Hippocampal formation (tissue), 2 donors: ENCODE measurements around the gene VENTX.
"Not testable (repeated sequence)": the region's sequence is repeated elsewhere in the genome, so short reads cannot be mapped to it uniquely, and the experiment has no call there.

ENCODE experiments used
- DNase-seq, 2 donors: peaks; one replicate each; lab custom pipeline; 2025; lab: John Stamatoyannopoulos, UW

VENTX gene

DNA sequence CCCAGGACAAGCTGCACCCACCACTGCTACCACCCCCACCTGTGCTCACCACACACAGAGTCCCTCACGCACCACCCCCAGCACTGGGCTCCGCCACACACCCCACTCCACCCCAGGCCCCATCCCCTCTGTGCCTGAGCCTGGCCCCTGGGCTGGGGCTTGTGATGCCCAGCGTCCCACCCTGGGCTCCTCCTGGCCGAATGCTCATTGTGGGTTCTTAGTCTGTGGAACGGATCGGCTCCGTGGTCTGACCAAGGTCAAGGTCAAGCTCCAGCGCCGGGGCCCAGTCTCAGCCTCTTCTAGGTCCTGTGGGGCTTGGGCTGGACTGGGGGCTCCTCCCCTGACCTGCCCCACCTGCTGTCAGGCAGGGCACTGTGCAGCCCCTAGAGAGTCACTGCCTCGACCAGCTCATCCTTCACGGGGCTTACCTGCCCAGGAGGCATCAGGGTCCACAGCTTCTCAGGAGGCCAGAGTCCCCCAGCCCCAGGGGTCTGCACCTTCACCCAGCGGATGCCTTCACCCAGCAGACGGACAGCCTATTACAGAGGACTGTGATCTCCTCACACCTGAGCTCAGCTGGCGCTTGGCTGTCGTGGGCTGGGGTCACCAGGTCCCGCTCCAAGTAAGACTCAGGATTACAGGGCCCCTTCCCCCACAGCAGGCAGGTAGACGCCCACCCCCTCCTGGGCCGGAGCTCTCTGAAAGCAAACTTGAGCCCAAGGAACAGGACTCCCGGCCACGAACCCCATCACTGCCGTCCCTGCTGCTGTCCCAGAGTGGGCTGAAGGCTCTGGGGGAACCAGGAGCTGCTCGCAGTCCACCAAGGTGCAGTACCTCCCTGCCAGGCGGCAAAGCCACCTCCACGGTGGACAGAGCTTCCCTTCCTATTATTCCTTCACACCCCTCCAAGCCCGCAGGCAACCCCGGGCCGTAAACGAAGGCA lies 22.9 kb upstream of the VENTX start:
- DNase-seq = no peak

DNA sequence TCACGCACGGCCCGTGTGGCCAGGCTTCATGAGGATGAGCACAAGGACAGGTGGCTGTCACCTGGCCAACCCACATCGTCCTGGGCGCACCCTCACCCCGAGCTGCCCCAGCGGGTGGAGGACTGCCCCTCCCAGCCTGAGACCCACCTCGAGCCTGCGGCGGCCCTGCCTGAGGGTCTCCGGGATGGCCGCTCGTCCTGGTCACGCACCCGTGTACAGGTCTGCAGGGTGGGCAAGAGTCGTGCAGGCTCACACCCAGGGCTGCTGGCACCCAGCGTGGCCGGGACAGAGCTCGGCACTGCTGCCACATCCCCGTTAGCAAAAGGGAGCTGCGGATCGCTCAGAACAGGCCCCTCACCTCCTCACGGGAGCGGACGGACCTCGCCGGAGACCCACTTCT lies 22.1 kb upstream of the VENTX start:
- no peak for DNase-seq

DNA sequence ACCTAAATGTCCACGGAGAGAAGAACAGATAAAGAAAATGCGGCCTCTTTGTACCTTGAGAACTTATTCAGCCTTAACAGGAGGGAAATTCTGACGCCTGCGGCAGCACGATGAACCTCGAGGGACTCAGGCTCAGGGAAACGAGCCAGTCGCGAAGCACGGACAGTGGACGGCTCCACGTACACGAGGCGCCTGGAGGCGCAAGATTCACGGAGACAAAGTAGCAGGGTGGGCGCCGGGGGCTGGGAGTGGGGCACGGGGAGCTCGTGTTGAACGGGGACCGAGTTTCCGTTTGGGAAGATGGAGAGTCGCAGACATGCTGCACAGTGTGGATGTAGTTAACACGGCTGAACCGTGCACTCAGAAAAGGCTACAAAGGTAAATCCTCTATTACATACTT lies 20.9 kb upstream of the VENTX start:
- no peak for DNase-seq

DNA sequence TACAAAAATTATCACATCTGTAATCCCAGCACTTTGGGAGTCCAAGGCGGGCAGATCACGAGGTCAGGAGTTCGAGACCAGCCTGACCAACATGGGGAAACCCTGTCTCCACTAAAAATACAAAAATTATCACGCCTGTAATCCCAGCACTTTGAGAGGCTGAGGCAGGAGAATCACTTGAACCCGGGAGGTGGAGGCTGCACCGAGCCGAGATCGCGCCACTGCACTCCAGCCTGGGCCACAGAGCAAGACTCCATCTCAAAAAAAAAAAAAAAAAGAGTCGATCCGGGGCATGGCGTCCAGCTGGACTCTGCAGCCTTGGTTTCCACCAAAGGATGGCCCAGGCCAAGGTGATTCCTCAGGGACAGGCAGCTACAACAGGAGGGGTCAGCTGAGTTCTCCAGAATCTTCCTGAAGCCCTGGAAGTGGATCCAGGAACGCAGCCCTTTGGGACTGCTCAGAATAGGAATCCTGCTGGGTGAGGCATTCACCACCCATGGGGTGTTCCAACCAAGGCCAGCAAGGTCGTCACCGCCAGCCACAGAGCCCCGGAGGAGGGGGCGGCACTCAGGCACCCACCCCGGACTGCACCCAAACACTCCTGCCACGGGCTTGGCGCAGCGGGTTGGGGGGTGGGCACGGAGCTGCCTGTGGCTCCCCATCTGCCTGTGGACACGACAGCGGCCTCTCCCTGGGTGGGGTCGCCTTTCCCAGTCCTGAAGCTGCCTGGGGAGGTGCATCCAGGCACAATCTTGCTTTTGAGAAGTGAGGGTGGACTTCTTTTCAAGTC lies 19.7 kb upstream of the VENTX start:
- DNase-seq = no peak

DNA sequence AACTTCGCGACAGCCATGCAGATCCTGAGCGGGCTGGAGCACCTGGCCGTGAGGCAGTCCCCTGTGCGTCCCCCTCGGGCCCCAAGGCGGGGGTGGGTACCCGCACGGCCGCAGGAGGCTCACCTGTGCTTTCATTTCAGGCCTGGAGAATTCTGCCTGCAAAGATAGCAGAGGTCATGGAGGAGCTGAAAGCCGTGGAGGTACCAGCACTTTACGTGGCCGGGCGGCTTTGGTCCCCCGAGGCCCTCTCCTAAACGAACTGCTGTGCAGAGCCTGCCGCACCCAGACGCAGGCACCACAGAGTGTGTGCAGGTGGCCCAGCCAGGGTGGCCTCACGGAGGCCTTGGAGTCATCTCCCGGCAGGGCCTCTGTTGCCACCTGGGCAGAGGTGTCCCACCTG lies 18.8 kb upstream of the VENTX start:
- no peak for DNase-seq

DNA sequence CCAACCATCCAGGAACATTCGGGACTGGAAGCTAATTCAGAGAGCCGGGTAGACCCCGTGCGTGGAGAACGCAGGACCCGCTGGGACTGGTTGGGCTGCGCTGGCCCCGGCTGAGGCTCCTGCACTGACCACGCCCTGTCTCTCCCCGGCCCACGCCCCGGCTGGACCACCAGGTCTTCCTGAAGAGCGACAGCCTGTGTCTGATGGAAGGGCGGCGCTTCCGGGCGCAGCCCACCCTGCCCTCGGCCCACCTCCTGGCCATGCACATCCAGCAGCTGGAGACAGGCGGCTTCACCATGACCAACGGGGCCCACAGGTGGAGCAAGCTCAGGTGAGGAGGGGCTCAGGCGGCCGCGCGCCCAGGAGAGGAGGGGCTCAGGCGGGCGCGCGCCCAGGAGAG lies 17.9 kb upstream of the VENTX start:
- no peak for DNase-seq

DNA sequence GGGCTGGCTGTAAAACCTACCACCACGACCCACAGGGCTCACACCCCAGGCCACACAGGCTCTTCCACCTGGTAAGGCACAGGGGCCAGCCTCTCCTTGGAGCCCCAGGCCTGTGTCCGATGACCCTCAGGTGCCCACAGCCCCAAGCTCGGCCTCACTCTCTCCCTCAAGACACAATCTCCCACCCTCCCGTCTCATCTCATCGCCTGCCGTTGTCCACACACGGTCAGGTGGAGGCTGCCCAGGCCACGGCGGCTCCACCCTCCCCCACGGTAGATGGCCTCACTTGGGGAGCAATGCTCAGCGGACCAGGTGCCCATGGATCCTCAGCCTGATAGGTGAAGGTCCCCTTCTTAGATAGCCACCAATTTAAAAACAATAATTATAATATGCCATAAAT lies 16.3 kb upstream of the VENTX start:
- no peak for DNase-seq

DNA sequence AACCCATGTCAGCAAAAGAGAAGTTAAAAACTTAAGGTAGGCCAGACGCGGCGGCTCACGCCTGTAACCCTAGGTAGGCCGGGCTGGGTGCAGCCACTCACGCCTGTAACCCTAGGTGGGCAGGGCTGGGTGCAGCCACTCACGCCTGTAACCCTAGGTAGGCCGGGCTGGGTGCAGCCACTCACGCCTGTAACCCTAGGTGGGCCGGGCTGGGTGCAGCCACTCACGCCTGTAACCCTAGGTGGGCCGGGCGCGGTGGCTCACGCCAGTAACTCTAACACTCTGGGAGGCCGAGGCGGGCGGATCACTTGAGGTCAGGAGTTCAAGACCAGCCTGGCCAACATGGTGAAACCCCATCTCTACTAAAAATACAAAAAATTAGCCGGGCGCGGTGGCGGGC lies 15.9 kb upstream of the VENTX start:
- DNase-seq = not testable (repeated sequence)

DNA sequence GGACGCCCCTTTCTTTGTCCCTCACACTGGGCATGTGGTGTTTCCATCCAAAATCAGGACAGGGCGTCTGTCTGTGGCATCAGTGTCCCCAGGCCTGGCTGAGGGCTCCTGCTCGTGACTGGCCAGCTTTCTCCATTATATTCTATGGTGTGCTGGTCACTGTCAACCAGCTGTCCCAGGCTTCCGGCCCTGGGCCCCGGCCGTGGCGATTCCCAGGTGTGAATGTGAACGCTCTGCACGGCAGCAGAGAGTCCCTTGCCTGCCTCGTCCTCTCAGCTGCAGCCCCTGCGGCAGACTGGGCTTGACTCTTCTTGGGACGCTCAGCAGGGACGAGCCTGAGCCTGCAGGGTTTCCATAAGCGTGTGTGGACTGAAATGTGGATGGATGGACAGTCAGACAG lies 13.6 kb upstream of the VENTX start:
- DNase-seq = no peak

DNA sequence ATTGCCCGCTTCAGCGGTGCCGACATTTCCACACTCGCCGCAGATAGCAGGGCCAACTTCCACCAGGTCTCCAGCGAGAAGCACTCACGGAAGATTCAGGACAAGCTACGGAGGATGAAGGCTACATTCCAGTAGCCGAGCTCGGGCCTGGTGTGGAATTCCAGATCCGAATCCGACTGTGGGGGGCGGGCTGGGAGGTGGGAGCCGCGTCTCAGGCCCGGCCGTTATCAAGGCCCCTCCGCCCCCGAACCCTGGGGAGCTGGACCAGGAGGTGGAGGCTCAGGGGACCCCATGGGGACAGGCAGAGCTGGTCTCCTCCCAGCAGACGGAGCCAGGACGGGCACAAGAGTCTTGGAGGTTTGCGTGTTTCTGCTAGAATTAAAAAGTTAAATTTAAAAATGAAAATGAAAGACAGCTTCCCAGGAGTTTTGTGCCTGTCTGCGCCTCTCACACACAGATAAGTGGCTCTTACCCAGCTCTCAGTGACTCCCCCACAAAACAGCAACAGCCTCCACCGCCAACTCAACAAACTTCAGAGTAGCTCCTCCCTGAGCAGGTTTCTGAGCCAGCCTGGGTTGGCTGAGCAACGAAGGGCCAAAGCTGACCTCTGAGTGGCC lies 12.8 kb upstream of the VENTX start:
- peak in 1 of 2 donors; percentile 2 for DNase-seq

DNA sequence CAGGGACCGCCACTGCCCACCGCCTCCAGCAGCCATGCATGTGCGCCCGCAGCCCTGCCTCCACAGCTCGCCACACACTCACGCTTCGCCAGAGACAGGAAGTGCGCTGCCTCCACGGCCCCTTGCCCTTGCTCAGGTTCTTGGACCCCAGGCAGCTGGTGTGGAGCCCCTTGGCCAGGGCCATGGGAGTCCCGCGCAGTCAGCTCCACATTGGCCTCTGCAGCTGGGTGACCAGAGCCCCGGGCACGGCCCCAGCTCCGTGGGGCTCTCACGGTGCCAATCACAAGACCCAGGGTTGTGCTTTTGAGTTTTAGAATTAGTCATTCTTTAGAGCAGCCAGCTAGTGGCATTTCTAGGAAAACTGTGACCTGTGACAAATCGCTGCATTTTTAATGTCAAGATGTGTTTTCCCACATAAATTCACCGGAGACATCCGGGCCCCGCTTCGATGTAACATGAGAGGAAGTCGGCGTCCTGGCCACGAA lies 11.9 kb upstream of the VENTX start:
- DNase-seq = no peak

DNA sequence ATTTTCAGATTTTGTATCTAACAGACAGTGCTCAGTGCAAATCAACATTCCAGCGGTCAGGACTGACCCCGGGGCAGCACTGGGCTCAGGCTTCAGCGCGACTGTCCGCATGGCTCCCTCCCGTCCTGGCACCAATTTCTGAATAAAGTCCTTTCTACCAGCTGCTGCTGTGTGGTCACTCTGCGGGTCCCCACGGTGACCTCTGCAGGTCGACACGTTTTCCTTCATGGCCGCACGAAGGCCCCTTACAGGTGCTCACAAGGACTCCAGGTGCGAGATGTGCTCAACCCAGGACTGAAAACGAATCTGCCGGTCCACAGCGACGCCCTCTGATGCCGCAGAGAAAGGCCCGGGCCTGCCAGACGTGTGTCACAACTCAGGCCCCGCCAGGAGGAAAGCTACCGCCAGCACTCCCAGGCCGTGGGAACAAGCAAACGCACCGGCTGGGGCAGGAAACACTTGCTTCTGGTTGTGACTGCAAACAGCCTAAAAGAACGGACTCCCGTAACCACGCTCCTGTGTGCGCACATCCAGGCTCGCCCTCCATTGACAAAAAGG lies 11.3 kb upstream of the VENTX start:
- DNase-seq = no peak

DNA sequence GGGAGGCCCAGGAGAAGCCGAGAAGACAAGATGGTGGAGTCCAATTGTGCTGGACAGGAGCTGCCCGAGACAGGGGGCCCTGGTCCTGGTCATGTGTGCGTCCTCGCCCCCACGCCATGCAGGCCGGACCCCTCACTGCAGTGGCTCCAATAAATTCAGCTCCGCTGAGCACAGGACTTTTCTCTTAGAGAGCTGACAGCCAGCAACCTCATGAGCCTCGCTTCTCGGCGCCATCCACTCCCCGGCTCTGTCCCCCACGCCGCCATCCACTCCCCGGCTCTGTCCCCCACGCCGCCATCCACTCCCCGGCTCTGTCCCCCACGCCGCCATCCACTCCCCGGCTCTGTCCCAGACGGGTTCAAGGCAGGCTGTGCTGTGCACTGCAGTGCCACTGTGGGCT lies 10.4 kb upstream of the VENTX start:
- no peak for DNase-seq

DNA sequence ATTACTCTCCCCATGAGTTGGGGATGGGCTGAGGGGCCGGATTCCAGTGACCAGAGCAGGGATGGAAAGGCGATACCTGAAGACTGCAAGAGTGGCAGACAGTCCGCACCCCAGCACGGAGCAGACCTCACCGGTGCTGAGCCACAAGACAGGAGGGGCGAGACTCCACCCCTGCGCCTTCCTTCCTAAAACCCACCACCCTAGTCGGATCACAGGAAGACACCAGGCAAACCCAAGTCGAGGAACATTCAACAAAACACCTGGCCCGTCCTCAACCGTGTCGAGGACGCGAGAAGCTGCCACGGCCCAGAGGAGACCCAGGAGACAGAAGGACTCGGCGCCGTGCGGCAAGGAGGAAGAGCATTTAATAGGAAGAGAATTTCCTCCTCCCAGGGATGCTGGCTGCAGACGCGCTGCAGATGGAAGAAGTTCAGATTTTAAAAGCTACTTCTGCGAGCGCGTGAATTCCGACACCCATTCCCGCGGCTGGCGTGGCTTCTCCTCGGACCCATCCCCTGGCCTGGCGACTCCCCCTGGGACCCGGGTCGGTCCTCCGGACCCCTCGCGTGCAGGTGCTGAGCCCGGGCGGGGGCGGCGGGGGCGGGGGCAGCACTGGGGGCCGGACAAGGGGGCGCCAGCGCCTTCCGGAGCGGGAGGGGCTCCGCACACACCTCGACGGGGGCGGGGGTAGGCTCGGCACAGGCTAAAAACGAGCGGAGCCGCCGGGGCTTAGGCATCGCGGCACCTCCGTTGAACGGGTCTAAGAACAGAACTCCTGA lies 8.2 kb upstream of the VENTX start:
- no peak for DNase-seq

DNA sequence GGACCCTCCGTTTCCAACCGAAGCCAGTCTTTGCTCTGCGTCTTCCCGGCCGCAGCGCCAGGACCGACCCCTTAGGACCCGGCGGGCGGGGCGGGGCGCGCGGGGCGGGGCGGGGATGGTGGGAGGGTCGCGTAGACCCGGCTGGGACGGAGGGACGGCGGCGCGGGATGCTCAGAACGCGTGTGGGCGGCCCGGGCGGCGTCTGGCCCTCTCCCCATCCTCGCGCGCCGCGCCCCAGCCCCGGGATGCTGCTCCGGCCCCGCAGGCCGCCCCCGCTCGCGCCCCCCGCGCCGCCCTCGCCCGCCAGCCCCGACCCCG lies 7.7 kb upstream of the VENTX start, which contains the start of gene UTF1:
Gene UTF1 (plus strand): TSS at position 174 of the 318 bp plus-strand sequence. CDS start 72 bp downstream, at position 246.
- DNase-seq = no peak

DNA sequence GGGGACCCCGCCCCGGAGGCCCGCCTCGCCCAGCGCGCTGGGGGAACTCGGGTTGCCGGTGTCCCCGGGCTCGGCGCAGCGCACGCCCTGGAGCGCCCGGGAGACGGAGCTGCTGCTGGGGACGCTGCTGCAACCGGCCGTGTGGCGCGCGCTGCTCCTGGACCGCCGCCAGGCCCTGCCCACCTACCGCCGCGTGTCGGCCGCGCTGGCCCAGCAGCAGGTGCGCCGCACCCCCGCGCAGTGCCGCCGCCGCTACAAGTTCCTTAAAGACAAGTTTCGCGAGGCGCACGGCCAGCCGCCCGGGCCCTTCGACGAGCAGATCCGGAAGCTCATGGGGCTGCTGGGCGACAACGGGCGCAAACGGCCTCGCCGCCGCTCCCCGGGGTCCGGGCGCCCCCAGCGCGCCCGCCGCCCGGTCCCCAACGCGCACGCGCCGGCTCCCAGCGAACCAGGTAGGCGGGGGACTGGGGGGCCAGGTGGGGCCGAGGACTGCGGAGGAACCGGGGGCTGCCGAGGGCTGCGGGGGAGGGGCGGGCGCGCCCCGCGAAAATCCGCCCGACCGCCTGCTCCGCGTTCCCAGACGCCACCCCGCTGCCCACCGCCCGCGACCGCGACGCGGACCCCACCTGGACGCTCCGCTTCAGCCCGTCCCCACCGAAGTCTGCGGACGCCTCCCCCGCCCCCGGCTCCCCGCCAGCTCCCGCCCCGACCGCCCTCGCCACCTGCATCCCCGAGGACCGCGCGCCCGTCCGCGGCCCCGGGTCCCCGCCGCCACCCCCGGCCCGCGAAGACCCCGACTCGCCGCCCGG lies 7.1 kb upstream of the VENTX start:
- DNase-seq = no peak

DNA sequence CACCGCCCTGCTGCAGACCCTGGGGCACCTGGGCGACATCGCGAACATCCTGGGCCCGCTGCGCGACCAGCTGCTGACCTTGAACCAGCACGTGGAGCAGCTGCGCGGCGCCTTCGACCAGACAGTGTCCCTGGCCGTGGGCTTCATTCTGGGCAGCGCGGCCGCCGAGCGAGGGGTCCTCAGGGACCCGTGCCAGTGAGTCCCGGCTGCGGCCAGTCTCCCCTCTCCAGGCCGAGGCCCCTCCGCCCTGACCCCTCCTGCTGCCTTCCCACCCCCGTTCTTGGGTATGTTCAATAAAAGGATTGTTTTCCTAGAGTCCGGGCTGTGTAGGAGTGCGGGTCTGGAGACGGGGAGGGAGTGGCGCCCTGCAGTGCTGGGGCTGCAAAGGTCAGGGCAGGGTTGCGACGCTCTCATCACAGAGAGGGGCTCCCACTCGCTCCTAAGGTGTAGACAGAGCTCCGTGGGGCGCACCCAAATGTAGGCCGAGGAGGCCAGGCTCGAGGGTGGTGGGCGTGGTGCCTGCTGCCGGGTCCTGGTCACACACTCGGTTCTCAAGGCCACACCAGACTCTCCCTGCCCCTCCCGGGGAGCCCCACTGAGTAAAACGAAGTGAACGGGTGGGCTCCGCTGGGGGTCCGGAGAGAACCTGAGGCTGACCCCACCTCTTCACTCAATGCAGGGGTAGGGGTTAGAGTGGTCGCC lies 6.3 kb upstream of the VENTX start:
- DNase-seq = no peak

DNA sequence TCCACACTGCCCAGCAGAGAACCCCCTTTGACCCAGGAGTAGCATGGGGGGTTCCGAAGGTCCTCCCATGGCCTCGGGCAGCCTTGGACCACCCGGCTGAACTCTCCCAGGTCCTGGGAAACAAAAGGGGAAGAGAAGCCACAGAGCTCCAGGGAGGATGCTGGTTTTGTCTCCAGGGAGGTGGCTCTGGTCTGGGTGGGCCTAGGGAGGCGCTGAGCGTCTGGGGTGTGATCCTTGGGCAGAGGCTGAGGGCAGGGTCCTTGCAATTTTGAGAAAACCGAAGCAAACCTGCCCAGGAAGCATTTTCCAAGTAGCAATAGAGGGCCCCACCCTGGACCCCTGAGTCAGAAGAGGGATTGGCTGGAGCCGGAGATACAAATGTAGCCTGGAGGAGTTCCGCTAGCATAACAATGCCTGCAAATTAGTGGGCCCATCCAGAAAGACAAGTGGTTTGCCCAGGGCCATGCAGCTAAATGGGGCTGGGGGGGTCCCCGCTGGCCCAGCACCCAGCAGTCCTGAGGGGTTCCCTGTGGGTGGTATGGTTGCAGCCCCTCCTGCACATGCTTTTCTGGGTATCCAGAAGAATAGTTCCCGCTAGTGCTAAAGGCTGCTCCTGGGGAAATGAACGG lies 5.6 kb upstream of the VENTX start:
- DNase-seq = no peak

DNA sequence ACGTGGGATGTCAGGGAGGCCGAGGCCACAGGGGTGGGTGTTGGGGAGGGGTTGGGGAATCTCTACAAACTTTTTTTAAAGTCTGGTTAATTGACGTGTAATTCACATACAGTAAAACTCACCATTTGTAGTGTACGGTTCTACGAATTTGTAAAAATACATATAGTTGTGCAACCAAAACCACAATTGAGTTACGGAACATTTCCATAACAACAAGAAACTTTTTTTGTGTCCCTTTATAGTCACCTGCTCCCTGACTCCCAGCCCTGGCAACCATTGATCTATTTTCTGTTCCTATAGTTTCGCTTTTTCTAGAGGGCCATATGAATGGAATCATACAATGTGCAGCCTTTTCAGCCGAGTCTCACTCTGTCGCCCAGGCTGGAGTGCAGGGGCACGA lies 2.9 kb upstream of the VENTX start:
- DNase-seq = not testable (repeated sequence)
